MG63 (cell line): Measurements from ENCODE around the gene SCP2. TPM values are rescaled to one million over a fixed set of nuclear protein-coding genes. Genes with fewer than 3 reads are reported as not detected.
"Not testable (repeated sequence)": the region's sequence is repeated elsewhere in the genome, so short reads cannot be mapped to it uniquely, and the experiment has no call there.

Experiments
- DNase-seq: peaks from one replicate; pipeline ENCODE4 v3.0.0-alpha.2; 2020
- H3K27me3 ChIP-seq: fragments of 250-450 bp; sonication (Bioruptor Pico); 2 replicates; pipeline ENCODE4 v1.5.1; 2020; ENCODE audit warnings: mild to moderate bottlenecking, moderate library complexity
- H3K36me3 ChIP-seq: fragments of 250-450 bp; sonication (Bioruptor Pico); 2 replicates; pipeline ENCODE4 v1.5.1; 2020; ENCODE audit warnings: mild to moderate bottlenecking, moderate library complexity
- H3K4me3 ChIP-seq: fragments of 250-450 bp; sonication (Bioruptor Pico); 2 replicates; pipeline ENCODE4 v1.5.1; 2020; ENCODE audit warnings: mild to moderate bottlenecking, moderate library complexity
- H3K9me3 ChIP-seq: fragments of 250-450 bp; sonication (Bioruptor Pico); 2 replicates; pipeline ENCODE4 v1.5.1; 2020; ENCODE audit warnings: mild to moderate bottlenecking, moderate library complexity
- total RNA-seq: library from RNA; depleted of rRNA; stranded (reverse); fragments of >200 nt; shearing (Covaris generic); gene quantifications from 2 replicates; pipeline ENCODE4 v1.2.3, GENCODE V29; 2014; ENCODE audit warnings: low replicate concordance

SCP2 gene
- total RNA-seq, 1 experiment from 2014 or later = 74.0 TPM

DNA sequence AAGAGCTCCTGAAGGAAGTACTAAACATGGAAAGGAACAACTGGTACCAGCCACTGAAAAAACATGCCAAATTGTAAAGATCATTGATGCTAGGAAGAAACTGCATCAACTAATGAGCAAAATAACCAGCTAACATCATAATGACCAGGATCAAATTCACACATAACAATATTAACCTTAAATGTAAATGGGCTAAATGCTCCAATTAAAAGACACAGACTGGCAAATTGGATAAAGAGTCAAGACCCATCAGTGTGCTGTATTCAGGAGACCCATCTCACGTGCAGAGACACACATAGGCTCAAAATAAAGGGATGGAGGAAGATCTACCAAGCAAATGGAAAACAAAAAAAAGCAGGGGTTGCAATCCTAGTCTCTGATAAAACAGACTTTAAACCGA lies 79.5 kb downstream of the SCP2 start:
- DNase-seq, H3K27me3 ChIP-seq, H3K36me3 ChIP-seq, H3K9me3 ChIP-seq, H3K4me3 ChIP-seq: not testable (repeated sequence)

DNA sequence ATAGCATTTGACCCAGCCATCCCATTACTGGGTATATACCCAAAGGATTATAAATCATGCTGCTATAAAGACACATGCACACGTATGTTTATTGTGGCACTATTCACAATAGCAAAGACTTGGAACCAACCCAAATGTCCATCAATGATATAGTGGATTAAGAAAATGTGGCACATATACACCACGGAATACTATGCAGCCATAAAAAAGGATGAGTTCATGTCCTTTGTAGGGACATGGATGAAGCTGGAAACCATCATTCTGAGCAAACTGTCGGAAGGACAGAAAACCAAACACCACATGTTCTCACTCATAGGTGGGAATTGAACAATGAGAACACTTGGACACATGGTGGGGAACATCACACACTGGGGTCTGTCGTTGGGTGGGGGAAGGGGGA lies 83.2 kb downstream of the SCP2 start:
- H3K27me3 ChIP-seq, DNase-seq, H3K36me3 ChIP-seq, H3K9me3 ChIP-seq, H3K4me3 ChIP-seq: not testable (repeated sequence)

DNA sequence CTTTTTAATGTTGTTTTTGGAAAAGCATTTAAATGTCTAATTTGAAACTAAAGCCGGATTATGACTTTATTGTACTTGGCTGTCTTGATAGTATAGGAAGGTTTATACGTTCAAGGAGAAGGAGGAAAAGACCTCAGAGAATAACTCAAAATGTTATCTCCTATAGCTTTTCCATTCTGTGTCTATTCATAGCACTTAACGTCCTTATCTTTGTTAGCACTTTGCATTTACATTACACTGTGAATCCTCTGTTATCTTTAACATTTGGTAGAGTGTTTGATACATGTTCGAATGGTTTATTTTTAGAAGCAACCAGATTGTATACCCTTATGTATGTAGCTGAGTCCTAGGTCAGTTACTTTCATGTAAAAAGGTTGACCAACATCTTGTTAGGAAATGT lies 84.1 kb downstream of the SCP2 start:
- no peak for DNase-seq
- Histone ChIP-seq H3K9me3 (no peaks in the 10 kb centered on the region), H3K36me3 (no peaks in the 10 kb centered on the region), H3K27me3 (no peaks in the 10 kb centered on the region), H3K4me3 (no peak overlapping the region)

DNA sequence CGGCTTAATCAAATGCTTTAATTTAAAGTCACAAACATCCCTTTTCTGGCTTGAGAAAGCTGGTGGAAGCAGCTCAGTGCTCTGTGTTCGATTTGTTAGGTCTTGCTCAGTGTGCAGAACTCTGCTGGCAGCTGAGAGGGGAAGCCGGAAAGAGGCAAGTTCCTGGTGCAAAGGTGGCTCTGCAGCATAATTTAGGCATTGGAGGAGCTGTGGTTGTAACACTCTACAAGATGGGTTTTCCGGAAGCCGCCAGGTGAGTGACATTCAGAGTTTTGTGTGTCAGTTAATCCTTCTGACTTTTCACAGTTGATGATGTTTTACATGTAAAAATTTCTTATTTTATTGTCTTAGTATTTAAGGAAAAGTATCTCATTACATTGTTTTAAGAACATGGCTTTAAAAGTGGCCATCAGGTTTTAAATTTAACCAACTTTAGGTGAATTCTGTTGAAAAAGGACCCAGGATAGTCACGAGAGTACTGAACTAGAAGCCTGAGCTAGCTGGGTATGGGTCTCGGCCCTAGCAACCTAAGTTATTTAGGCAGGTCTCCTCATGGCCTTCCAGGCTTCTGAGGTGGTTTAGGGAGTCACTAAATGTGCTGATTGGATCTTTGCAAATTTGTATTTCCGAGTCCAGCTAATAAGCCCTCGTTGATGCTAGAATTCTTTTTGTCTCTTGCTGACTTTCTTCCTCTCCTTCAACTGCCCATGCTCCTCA lies 87.9 kb downstream of the SCP2 start:
- DNase-seq = peak; percentile 82
- Histone ChIP-seq H3K27me3 (no peaks in the 10 kb centered on the region), H3K9me3 (no peaks in the 10 kb centered on the region), H3K4me3 (peak overlapping the region; percentile 60), H3K36me3 (peaks cover 6% of the 10 kb centered on the region; the same call in 1 of the 2 replicates)

DNA sequence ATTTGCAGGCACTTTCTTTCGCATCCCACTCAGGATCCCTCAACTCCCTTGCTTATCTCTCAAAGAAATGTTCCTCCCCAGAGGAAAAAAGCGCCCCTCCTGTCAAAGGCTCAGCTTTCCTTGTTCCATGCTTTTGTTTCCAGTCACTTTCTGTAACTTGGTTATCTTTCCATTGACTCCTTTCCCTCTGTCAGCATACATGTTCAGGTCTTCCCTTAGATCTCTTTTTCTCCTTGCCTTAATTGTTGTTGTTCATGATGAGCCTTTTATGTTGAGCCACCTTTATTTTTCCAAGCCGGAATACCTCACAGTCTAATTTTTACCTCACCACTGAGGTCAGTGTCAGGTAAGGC lies 88.4 kb downstream of the SCP2 start:
- no peak for DNase-seq
- H3K36me3 ChIP-seq = peaks cover 6% of the 10 kb centered on the region; the same call in 1 of the 2 replicates
- H3K4me3 ChIP-seq = peak overlapping the region; percentile 60
- no peaks in the 10 kb centered on the region for H3K9me3 ChIP-seq
- H3K27me3 ChIP-seq = no peaks in the 10 kb centered on the region

DNA sequence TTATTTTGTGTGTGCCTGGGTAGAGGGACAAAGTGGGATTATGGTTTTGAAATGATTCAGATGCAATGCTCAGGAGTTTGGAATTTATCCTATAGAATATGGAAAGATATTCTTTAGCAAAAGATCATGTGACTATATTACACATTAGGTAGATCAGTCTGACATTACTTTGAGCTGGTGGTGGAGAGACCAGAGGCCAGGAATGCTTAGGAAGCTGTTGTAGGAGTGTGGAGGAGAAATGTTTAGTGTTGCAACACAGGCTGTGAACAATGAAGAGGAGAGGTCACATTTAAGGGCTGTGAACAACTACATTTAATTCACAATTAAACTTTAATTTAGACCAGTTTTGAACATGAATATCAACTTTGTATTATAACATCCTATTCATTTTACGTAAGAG lies 89.6 kb downstream of the SCP2 start:
- Histone ChIP-seq H3K27me3 (no peaks in the 10 kb centered on the region), H3K9me3 (no peaks in the 10 kb centered on the region), H3K4me3 (no peak overlapping the region), H3K36me3 (peaks cover 6% of the 10 kb centered on the region; the same call in 1 of the 2 replicates)
- DNase-seq = no peak

DNA sequence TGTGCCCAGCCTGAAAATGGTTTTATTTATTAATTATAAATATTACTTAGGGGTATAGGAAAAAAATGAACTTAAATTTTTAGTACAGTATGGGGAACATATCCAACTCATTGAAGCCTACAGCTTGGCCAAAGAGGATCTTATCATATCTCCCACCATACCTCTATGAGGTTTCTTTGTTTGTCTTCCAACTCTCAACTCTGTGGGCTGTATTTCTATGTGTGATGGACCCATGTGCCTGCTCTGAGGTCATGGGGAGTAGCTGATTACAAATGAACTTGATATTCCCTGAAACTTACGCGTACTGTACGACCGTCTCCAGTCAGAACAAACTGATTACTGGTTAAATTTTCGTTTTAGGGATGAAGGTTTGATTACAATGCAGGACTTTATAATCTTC lies 93.5 kb downstream of the SCP2 start:
- Histone ChIP-seq H3K9me3 (no peaks in the 10 kb centered on the region), H3K4me3 (no peak overlapping the region), H3K27me3 (no peaks in the 10 kb centered on the region), H3K36me3 (peaks cover 6% of the 10 kb centered on the region; the same call in 1 of the 2 replicates)
- no peak for DNase-seq

DNA sequence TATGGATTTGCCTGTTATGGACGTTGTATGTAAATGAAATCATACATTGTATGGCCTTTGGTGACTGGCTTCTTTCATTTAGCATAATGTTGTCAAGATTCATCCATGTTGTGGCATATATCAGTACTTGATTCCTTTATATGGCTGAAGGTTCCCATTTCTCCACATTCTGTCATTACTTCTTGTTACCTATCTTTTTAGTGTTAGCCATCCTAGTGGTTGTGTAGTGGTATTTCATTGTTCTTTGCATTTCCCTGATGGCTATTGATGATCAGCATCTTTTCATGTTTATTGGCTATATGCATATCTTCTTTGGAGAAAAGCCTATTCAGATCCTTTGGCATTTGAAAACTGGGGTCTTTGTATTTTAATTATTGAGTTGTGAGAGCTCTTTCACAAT lies 95.1 kb downstream of the SCP2 start:
- Histone ChIP-seq H3K9me3 (no peaks in the 10 kb centered on the region), H3K27me3 (no peaks in the 10 kb centered on the region), H3K36me3 (peaks cover 6% of the 10 kb centered on the region; the same call in 1 of the 2 replicates), H3K4me3 (no peak overlapping the region)
- DNase-seq = no peak

DNA sequence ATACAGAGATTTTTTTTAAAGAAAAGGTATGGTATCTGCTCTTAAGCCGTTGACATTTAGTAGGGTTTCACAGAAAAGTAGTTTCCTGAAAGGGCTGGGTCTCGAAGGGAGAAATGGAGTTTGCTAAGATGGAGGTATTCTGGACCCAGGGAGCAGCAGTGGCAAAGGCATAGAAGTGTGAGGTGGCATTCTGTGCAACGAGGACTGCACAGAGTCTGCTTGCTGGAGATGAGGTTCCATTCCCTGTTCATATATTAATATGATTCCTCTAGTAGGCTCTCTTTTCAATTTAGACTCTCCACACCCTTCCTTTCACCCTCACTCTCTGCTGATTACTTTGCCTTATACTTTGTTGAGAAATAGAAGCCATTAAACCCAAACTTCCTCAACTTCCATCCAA lies 96.5 kb downstream of the SCP2 start:
- H3K27me3 ChIP-seq = no peaks in the 10 kb centered on the region
- DNase-seq = no peak
- H3K36me3 ChIP-seq = no peaks in the 10 kb centered on the region
- no peak overlapping the region for H3K4me3 ChIP-seq
- no peaks in the 10 kb centered on the region for H3K9me3 ChIP-seq

DNA sequence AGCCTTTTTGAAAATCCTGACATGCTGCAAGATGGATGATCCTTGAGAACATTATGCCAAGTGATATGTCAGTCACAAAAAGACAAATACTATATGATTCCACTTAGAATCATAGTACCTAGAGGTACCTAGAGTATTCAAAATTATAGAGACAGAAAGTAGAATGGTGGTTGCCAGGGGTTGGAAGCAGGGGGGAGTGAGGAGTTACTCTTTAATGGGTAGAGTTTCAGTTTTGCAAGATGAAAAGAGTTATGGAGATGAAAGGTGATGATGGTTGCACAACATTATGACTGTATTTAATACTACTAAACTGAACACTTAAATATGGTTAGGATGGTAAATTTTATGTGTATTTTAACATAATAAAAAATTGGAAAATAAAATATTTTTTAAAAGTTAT lies 97.0 kb downstream of the SCP2 start:
- no peak for DNase-seq
- Histone ChIP-seq H3K9me3 (no peaks in the 10 kb centered on the region), H3K4me3 (no peak overlapping the region), H3K27me3 (no peaks in the 10 kb centered on the region), H3K36me3 (no peaks in the 10 kb centered on the region)

DNA sequence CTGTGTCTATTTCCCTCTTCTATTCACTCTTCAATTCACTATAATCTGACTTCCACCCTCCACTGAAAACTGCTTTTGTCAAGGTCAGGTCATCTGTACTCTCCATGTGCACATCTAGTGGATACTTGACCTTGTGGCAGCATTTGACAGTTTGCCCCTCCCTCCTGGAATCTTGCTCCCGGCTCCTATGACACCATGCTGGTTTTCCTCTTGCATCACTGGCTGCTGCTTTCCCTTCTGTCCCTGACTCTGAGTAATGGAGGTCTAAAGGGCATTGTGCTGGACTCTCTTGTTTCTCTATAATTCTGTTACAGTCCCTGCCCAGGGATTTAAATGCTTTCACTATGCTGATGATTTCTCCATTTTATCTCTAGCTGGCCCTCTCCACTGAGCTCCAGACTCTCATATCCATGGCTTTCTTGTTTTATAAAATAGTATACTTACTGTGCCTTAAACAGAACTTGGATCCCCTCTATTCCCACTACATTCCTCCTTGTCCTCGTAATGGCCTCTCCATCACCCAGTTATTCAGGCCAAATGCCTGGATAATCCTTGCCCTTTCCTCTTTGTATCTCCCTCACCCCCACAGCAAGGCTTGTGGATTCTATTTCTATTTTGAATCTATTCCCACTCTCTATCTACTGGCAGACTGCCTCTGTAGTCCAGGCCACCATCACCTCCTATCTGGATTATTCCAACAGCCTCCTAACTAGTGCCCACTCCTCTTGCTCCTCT lies 98.1 kb downstream of the SCP2 start:
- peak; percentile 15 for DNase-seq
- Histone ChIP-seq H3K36me3 (peaks cover 2% of the 10 kb centered on the region; the same call in 1 of the 2 replicates), H3K27me3 (no peaks in the 10 kb centered on the region), H3K4me3 (no peak overlapping the region), H3K9me3 (no peaks in the 10 kb centered on the region)

DNA sequence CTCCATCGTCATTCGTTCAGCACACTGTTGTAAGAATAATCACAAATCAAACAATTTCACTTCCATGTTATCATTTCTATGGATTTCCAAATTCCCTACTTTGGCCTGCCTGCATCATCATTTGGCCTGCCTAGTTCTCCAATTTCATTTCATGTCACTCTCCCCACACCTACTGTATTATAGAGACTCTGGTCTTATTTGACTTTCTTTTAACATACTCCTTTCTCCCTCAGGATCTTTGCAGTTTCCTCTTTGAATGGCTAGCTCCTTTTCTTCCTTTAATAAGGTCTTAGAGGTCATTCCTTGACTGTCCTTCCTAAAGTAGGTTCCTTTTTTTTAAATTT lies 98.7 kb downstream of the SCP2 start:
- DNase-seq = no peak
- no peaks in the 10 kb centered on the region for H3K27me3 ChIP-seq
- H3K9me3 ChIP-seq = no peaks in the 10 kb centered on the region

DNA sequence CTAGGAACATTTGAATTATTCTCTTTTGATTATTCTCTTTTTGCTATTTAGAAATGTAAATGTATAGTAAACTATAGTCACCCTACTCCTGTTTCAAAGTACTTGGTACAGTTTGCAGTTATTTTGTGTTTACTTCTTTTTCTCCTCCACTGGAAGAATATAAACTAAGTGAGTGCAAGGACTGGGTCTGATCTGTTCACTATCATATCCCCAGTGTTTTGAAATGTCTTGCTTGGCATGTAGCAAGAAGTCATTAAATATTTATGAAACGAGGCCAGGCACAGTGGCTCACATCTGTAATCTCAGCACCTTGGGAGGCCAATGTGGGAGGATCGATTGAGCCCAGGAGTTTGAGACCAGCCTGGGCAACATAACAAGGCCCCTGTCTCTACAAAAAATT lies 99.2 kb downstream of the SCP2 start:
- peaks cover 2% of the 10 kb centered on the region; the same call in 1 of the 2 replicates for H3K36me3 ChIP-seq
- no peaks in the 10 kb centered on the region for H3K27me3 ChIP-seq
- H3K9me3 ChIP-seq = no peaks in the 10 kb centered on the region
- no peak for DNase-seq
- H3K4me3 ChIP-seq = no peak overlapping the region

More for the DNA sequence above, 98.7 kb downstream of the SCP2 start:
- no peak overlapping the region for H3K4me3 ChIP-seq
- H3K36me3 ChIP-seq = peaks cover 2% of the 10 kb centered on the region; the same call in 1 of the 2 replicates

DNA sequence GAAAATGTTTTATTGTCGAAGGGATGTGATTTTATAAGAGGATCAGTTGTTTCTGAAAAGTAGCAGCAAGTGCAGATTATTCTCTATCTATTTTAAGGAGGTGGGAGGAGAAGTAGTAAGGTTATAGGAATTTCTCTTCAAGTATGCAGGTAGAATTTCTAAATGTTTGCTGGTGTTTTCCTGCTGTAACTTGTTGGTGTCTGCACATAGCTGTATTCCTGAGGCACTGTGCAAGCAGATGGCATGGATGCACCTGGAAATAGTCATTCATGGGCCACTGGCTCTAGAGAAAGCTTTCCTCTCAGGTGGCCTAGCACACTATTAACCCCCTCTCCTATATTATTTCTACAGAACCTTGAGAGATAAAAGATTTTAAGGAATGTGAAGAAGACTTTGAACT lies 104.7 kb downstream of the SCP2 start:
- no peak overlapping the region for H3K4me3 ChIP-seq
- no peaks in the 10 kb centered on the region for H3K9me3 ChIP-seq
- H3K36me3 ChIP-seq = peaks cover 2% of the 10 kb centered on the region; the same call in 1 of the 2 replicates
- no peaks in the 10 kb centered on the region for H3K27me3 ChIP-seq
- DNase-seq = no peak

DNA sequence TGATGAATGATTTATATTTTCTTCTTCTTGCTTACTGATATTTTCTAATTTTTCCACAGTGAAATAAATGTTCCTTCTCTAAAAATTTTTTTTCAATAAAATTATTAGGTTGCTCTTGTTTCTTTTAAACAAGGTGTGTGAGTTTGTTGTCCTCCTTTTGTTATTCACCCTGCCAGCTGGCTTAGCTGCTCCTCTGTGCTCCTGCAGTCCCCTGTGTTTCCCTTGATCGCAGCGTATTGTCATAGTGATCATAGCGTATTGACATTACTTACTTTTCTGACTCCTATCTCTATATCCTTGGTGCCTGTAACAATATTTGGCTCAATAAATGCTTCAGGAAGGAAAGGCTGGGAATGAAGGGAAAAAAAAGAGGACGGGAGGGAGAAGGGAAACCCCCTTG lies 110.1 kb downstream of the SCP2 start:
- H3K36me3 ChIP-seq = peaks cover 5% of the 10 kb centered on the region; the same call in 1 of the 2 replicates
- H3K4me3 ChIP-seq = no peak overlapping the region
- DNase-seq = no peak
- H3K9me3 ChIP-seq = no peaks in the 10 kb centered on the region
- no peaks in the 10 kb centered on the region for H3K27me3 ChIP-seq

DNA sequence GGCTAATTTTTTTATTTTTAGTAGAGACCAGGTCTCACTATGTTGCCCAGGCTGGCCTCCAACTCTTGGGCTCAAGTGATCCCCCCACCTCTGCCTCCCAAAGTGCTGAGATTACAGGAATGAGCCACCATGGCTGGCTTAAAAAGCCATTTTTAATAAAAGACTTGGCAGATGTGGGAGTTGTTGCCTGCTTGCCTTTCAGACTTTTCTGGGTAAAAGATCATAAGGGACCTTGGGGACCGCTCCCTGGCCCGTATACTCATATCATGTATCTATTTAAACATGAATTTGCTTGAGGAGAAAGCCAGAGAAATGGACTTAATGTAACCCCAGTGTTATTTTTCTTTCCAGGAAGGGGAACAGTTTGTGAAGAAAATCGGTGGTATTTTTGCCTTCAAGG lies 111.5 kb downstream of the SCP2 start:
- Histone ChIP-seq H3K4me3 (no peak overlapping the region), H3K9me3 (no peaks in the 10 kb centered on the region), H3K36me3 (peaks cover 5% of the 10 kb centered on the region), H3K27me3 (no peaks in the 10 kb centered on the region)
- no peak for DNase-seq

DNA sequence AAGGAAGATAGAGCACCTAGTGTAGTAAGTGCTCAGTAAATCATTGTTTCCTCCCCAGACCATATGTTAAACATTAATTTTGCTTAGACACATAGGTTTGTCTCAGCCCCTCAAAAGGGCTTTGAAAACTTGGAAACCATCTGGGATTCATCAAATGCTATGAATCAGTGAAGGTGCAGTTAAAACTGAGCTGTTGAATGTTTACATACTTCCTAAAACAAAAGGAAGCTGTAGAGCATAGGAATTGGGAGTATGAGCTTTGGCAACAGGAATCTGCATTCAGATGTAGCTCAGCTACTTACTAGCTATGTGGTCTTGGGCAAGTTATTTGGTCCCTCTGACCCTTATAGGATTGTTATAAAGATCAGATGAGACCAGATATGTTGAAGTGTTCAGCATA lies 116.2 kb downstream of the SCP2 start:
- Histone ChIP-seq H3K4me3 (no peak overlapping the region), H3K9me3 (no peaks in the 10 kb centered on the region; the same call in 1 of the 2 replicates), H3K36me3 (peaks cover 8% of the 10 kb centered on the region), H3K27me3 (no peaks in the 10 kb centered on the region)
- DNase-seq = no peak

DNA sequence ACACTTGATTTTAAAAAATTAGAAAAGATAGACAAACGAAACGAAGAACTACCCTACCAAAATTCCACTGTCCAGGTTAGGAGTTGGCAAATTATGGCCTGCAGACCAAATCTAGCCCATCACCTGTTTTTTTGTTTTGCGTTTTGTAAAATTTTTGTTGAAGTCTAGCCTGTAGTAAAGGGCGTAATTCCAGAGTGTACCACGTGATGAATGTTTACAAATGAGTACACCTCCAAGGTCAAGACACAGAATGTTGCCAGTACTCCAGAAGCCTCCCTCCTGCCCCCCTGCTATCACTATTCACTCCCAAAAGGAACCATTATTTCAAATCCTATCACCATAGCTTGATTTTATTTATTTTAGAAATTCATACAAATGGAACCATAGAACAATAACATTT lies 117.8 kb downstream of the SCP2 start:
- no peaks in the 10 kb centered on the region for H3K27me3 ChIP-seq
- H3K9me3 ChIP-seq = no peaks in the 10 kb centered on the region; the same call in 1 of the 2 replicates
- peaks cover 3% of the 10 kb centered on the region for H3K36me3 ChIP-seq
- no peak for DNase-seq
- H3K4me3 ChIP-seq = no peak overlapping the region
